HG02852 (cell line): ENCODE data around the gene RFTN1.

Experiments used
- ATAC-seq: cut with Tn5 transposase; IDR thresholded peaks from one replicate; pipeline ENCODE4 v1.9.1; 2021; ENCODE audit warnings: mild to moderate bottlenecking, moderate library complexity; ENCODE audit not compliant: unreplicated experiment

The RFTN1 gene

DNA sequence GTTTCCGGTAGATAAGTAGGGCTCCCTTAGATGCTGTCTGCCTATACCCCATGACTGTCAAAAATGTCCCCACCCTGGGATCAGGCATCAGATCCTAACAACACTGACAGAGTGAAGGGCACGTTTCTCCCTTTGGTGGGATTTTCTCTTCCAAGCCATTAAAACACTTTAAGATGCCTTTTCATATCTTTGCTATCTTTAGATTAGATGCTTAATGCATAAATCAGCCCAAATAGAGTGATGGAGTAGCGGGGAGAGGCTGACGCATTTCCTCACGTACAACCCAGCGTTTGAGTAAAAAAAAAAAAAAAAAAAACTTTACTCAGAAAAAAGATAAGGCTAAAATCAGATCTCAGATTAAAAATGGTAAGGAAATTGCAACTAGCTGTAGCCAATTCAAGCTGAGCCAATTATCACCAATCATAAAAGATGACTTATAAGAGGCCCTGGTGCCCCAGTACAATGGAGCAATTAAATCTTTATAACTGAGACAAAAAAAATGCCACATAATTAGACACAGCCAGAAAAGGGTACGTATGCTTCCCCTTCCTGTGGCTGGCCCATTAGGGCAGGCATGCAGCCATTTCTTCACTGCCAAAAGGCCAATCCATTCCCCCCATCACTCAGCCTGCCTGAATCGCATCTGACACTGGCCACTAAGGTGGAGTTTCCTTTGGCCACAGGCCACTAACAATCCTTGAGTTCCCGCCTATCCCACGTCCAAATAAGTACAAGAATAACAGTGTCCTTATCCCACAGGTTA, 45.0 kb downstream of the RFTN1 start:
- ATAC-seq: no peak

DNA sequence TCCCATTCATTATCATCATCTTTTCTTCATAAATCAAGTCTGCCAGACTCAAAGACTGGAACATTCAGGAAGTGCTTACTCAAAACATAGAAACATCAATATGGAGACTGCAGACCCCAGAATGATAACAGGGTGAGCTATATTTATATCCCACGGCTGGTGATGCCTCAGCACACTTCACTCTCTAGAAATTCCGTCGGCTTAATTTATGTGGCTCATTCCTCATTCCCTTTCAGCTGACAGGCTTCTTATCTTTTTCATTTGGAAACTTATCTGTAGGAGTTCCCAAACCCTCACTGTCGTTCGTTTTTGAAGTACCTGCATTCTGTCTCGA, 45.5 kb downstream of the RFTN1 start:
- no peak for ATAC-seq

DNA sequence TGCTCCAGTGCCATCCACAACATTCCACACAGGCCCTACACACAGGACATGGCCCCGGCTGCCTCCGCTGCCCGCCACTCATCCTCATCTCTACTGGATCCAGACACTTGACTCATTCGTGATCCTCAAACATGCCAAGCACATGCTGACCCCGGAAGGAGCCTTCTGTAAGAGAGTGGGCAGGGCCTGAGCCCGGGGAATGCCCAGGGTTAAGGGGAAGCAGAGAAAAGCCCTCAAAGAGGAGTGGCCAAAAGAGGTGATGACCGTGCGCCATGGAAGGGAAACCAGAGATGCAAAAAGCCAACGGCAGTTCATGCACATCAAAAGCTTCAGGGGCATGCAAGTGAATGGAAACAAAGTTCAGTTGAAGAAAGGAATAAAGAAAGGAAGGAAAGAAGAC, 46.1 kb downstream of the RFTN1 start:
- peak; percentile 82 for ATAC-seq

DNA sequence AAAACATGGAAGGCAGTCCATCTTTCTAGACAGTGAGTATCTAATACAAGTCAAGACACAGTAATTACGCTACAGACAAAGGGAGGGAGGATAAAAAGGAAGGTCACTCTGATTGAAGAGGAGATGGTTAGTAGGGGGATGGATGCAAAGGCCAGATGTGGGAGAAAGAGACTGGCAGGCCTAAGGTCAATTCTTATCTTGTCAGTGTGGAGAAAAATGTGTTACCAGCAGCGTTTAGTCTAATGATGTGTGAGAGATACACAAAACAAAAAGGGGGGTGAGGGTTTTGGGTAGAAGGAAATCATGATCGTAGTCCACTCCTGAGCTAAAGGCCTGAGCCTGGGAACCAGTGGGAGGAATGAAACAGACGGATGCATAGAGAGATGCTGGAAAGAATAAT, 46.7 kb downstream of the RFTN1 start:
- no peak for ATAC-seq

DNA sequence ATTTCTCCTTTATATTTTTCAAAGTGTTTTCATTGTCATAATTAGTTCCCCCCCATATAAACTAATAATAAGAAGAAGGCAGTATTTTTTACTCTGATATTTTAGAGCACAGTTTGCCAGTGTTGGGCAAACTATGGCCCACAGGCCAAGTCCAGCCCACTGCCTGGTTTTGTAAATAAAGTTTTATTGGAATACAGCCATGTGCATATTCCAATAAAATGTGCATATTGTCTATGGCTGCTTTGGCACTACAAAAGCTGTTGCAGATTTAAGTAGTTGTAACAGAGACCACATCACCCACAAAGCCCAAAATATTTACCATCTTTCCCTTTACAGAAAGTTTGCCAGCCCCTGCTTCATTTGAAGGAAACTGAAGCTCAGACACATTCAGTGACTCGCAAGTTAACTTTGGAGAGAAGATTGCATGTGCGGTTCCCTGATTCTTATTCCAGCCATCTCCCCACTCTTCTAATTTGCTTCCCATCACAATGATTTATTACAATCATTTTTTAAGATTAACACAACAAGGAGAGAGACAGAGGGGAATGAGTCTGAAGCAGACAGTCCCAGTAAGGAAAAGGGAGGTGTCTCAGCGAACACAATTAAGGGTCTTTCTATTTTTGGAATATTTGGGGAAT, 48.9 kb downstream of the RFTN1 start:
- no peak for ATAC-seq

DNA sequence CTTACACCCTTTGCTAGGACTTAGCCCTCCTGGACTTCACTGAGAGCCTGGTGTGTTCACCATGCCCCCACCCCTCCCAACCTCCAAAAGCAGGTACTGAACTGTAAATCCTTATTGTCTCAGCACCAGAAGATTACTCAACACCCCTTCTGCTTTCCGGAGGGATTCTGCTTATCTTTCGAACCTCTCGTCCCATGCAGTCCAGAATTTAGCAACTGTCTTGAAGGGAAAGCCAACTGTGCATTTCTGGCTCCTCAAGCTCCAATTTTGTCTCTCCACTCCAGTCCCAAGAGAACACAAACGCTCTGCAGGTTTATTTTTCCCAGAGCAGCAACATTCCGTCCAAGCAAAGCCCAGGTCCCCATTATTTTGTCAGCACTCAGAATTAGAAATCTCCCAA, 49.6 kb downstream of the RFTN1 start:
- no peak for ATAC-seq

DNA sequence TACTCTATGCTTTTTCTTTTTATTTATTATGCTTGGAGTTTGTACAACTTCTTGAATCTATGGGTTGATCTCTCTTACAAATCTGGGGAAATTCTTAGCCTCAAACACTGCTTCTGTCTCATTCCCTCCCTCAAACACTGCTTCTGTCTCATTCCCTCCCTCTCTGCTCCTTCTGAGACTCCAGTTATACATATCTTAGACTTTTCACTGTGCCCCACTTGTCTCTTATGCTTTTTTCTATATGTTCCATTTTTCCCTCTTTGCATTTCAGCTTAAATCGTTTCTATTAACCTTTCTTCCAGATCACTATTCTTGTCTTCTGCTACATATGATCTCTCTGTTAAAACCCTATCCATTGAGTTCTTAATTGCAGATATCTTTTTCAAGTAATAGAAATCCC, 50.4 kb downstream of the RFTN1 start:
- ATAC-seq: no peak

DNA sequence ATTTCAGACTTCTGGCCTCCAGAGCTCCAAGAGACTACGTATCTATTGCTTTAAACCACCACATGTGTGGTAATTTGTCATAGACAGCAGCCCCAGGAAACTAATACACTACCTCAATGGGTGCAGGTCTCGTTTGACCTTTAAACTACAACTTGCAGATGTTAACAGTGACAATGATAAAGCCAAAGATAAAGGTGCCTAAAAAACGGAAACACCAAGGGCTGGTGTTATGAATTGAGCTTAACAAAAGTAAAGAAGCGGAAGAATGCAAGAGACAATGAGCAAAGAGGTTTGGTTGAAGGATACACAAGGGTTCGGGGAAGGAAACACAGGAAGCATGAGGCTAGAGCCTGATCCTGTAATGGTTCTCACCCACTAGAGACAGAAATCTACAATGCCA, 50.8 kb downstream of the RFTN1 start:
- no peak for ATAC-seq

DNA sequence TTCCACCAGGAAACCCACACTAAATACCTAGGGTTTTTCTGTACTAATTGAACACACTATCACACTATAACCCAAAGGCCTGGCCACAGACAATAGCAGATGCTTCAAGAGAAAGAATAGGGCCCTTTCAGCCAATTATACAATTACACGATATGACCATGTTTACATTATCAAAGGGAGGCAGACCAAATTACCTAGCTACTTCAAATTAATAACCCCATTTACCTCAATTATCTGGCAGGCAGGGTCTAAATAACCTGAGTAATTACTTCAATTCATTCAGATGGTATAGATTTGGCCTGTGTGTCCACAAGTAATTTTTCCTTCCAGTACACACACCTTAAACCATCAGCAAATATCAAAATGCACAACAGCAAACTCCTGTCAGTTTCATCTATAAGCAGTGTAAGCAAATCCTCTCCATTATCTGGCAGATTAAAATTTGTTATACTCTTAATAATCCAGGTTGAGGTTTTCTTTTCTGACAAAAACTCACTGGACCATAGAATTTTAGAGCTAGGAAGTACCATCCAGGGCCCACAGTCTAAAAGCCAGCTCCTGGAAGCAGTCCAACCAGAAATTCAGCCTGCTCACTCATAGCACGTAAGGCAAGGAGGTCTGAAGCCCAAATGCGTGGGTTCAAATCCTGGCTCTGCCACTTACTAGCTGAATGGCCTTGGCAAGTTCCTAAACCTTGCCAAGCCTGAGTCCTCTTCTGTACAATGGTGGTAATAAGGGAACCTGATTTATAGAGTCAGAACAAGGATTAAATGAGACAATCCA, 51.8 kb downstream of the RFTN1 start:
- no peak for ATAC-seq

DNA sequence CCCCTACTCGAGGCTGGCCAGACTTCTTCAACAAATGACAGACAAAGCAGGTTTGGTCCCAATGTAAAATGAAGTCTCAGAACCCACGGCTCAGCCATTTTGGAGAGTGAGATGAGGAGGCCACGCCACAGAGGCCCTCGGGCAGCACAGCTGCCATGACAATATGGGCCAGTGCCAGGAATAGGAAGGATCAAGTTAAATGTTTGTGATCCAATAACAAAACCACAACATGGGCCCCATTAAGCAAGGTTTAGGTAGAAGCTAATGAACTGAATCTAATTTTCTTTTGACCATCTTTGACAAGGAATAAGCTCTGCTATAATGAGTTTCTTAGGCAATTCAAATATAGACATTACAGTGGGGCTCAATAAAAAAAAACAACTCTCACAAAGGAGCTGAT, 52.6 kb downstream of the RFTN1 start:
- no peak for ATAC-seq

DNA sequence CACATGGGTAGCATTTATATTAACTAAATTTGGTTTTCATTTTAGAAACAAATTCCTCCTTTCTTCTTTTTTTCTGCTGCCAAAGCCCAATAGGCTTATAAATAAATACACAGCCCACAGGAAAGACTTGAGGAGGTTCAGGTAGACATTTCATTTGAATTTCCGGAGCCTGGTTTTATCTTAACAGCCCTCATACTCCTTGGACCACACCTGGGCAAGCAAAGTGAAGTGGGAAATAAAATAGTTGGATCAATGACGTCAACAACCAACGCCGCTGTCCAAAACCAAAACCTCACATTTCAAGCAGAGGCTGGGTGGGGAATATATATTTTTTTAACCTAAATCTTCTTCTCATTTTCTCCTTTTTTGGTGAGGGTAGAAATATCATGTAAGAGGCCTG, 53.2 kb downstream of the RFTN1 start:
- ATAC-seq: no peak

DNA sequence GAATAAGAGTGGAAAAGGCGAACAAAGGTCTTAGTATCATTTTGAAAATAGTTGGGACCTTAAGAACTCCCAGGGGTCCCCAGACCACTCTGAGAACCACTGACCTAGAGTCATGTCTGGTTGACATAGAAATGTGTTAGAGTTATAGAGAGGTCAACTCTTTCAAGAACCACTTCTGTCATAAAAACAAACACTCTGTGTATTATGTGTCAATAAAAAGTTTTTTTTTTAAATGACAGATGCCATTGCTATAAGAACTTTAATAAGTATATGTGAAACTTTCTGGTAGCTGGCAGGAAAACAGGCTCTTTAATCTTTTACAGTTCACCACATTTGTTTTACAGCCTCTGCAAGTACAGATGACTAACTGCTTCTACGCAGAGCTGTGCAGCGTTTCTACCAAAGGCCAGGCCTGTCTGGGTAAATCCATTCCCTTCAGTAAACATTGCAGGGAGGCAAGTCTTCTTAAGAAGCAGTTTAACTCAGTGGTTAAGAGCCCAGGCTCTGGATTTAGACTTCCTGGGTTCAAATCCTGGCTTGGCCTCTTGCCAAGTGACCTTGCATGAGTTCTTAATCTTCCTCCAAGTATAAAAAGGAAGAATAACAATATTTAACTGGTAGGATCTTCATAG, 56.6 kb downstream of the RFTN1 start:
- no peak for ATAC-seq

DNA sequence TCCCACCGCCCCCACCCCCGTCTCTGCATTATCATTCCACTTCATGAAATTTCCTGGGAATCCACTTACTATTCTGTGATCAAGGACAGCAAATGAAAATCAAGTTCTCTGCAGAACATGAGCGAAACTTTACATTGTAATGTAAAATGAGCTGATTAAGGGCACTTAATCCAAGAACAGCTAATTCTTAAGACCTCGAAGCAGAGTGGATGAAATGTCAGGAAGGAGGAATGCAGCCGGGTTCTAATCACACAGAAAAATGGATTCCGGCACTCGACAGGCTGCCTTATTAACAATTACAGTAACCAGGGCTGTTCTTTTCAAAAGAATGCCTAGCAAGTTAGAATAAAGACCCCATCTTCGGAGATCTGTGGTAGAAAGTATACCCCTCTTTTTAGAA, 57.5 kb downstream of the RFTN1 start:
- no peak for ATAC-seq

DNA sequence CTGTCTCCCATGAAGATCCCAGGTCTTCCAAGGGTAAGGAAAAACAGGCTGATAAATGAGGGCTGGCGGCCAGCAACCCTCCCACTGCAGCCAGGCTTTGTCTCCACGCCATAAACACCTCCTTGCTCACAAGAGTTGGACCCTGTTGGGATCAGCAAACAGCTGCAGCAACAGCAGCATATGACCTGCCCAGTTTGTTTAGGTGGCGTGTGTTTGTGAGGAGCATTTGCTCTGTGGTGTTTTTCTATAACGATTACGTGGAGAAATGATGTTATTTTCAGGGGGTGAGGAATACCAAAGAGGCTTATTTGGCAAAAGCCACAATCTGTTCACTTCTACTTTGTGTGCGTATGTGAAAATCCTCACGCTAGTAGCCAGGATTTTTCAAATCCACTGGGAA, 58.5 kb downstream of the RFTN1 start:
- ATAC-seq: no peak

DNA sequence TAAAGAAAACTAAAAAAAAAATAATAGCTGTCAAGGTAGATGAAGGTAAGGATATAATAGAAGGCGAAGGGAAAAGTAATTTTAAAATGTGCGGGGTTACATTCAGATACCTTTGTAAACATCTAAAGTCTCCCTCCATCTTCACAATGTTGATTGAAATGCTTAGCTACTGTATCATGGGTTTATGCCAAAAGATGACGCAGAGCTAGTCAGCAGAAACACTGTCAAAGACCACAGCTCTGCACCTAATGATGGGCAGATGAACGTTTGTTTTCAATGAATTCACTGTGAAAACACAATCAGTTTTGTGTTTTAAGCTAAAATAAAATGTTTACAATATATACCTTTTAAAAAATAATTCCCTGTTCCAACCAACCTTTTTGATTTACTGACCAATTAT, 61.2 kb downstream of the RFTN1 start:
- no peak for ATAC-seq

DNA sequence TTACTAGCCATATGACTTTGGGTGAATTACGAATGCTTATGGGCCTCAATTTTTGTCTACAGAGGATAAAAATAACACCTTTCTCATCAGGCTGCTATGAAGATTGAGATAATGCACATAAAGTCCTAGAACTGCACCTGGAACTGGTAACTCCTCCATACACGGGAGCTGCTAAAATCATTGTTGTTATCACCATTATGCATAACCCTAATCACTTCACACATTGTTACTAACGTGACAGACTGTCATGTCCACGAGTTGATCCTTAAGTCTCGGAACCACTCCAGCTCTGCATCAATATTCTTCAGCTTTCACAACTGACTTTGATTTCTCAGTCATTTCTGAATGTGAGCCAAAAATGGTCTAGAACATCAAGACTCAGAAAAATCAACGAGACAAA, 64.1 kb downstream of the RFTN1 start:
- no peak for ATAC-seq

DNA sequence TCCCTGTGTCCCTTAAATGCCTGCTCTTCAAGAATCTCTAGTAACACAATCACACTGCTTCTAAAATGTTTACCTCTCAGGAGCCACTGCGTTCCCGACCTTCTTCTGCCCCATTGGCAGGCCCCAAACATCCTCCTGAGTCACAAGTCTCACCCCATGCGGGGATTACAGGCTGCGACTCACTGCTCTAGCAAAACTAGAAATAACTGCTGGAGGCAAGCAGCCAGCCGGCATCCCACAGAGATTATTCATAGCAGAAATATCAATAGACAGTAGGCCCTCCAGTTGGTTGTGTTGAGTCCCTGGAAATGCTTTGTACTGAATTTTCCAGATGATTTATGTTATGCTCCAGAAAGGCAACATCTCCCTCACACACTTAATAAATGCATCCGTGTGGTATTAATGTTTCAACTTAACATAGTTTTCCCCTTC, 64.8 kb downstream of the RFTN1 start:
- no peak for ATAC-seq

DNA sequence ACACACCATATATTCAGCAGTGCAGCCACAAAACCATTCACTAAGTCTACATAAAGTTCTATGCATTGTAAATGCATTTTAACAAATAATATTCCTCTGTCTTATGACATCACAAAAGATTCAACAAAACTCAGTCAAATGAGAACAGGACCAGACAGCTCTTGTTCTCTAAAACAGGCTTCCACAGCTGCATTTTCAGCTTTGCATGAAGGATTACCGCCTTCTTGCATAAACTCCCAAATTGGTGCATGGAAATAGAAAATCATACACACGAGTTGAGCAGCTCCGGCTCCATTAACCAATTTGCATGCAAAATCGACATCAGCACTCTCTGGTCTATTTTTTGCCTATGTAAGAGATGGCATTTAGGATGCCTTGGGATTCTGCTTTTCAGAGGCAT, 66.4 kb downstream of the RFTN1 start:
- no peak for ATAC-seq

DNA sequence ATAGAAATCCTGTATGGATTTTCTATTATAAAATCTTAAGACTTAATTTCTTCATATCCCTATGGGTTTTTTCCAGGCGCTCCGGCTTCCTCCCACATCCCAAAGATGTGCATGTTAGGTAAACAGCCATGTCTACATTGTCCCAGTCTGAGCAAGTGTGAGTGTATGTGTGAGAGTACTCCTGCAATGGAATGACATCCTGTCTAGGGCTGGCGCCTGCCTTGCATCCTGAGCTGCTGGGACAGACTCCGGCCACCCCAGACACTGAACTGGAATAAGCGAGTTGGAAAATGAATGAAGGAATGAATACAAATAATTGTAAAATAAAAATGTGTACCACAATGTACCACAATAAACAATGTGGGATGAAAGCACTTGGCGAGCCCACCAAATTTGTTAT, 69.2 kb downstream of the RFTN1 start:
- no peak for ATAC-seq

DNA sequence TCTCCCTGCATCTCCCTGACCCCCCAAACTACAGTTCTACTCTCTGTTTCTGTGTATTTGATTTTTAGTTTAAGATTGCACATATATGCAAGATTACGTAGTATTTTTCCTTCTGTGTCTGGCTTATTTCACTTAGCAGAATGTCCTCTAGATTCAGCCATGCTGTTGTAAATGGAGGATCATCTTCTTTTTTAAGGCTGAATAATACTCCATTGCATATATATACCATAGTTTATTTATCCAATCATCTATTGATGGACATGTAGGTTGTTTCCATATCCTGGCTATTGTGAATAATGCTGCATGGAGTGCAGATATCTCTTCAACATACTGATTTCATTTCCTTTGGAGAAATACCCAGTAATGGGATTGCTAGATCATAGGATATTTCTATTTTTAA, 70.8 kb downstream of the RFTN1 start:
- no peak for ATAC-seq

DNA sequence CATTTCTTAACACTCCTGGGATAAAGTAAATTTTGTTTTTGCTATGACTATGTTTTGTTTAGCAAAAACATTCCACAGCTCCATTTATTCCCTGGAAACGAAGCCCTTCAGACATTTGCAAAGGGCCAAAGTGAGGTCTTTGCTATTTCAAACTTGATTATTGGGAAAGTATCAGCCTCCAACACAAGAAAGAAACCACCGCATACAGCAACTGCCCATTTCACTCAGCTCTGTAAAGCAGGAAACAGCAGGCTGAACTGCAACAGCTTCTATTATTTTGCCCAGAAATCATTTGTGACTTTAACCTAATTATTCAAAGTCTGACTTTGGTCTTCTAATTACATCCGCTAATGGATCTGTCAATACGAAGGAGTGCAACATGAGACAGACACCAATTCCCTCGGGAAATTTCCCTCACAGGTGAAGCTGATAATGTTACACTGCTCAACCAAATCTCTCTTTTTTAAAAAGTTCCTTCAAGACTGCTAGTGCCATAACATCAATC, 72.1 kb downstream of the RFTN1 start:
- no peak for ATAC-seq
